Right hindlimb (tissue), 1 donor: ENCODE data around the gene TECPR1.
"Not testable (repeated sequence)": the region's sequence is repeated elsewhere in the genome, so short reads cannot be mapped to it uniquely, and the experiment has no call there.

Source experiments
- DNase-seq: peaks from one replicate; pipeline ENCODE4 v3.0.0-alpha.2; 2018

Gene TECPR1

DNA sequence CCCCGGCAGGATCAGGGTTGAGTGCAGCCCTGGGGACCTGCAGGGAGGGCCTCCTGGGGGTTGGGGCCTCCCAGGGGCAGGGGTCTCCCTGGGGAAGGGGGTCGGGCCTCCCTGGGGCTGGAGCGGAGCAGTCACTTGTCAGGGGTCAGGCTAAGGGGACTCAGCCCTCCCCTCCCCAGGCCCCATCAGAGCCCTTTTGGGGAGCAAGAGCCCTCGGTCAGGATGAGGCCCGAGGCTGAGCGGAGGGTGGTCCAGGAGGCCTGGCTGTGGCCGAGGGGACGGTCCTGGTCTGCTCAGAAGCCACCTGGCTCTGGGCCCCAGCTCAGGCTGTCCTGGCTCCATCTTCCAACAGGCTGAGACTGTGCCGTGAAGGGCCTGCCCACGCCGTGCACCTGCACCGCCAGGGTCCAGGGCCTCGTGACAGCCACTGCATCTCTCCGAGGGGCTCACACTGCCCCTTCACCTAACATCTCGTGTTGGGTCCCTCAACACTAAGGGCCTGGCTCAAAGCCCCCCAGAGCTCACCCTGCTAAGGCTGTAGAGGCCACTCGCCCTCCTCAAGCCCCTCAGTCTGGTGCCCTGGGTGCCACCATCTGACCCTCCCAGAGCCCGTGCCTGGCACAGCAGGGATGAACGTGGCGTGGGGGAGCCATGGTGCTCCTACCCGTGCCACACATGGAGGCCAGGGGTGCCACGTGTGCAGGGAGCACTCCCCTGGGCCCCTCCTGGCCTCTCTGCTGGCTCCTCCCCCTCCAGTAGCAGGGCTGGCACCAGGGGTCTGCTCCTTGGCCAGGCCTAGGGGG, 27.9 kb downstream of the TECPR1 start:
- DNase-seq: no peak

DNA sequence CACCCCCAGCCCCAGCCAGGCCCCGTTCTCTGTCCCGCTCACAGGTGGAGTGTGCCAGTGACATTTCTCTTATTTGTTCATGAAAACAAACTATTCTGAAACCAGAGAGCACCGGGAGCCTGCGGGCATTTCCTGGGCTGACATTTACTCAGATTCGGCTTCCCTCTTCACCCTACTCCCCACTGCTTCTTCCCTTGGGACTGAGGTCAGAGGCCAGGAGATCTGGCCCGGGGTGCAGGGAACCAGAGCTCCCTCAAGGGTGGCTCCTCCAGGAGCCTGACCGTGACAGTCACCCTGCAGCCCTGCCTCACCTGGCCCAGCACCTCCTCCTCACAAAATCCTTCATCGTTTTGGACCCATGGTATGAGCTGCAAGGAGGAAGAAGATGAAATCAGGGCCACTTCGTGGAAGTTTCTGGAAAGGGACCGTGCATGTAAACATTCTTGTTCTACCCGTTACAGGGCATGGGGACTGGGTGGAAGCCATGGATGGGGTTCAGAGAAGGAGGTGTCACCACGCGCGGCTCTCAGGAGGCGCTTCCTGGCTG, 28.6 kb downstream of the TECPR1 start:
- no peak for DNase-seq

DNA sequence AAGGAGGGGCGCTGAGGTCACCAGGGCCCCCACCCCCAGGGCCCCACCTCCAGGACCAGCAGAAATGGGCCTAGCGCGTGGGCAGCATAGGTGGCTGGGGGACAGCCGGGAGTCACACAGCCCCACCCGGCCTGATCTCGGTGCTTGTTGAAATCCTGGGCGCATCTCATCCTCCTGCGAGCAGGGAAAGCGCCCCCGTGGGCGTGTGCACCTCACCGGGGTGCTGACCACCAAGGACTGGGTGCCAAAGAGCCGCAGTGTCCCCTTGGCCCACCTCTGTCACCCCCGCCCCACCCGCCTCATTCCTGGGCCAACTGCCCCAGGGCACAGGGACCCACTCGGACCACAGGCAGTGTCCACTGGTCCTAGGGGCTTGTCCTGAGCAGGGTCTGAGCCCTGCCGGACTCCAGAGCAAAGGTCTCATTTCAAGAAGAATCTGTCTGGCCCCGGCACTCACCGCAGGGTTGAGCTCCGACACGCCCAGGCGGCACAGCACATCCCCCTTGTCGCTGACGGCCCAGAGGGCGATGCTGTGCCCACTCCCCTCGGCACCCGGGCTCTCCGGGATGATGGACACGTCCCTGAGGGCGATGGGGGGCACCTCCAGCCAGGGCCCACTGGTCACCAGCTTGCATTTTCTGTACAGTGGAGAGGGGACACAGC, 29.4 kb downstream of the TECPR1 start:
- no peak for DNase-seq

DNA sequence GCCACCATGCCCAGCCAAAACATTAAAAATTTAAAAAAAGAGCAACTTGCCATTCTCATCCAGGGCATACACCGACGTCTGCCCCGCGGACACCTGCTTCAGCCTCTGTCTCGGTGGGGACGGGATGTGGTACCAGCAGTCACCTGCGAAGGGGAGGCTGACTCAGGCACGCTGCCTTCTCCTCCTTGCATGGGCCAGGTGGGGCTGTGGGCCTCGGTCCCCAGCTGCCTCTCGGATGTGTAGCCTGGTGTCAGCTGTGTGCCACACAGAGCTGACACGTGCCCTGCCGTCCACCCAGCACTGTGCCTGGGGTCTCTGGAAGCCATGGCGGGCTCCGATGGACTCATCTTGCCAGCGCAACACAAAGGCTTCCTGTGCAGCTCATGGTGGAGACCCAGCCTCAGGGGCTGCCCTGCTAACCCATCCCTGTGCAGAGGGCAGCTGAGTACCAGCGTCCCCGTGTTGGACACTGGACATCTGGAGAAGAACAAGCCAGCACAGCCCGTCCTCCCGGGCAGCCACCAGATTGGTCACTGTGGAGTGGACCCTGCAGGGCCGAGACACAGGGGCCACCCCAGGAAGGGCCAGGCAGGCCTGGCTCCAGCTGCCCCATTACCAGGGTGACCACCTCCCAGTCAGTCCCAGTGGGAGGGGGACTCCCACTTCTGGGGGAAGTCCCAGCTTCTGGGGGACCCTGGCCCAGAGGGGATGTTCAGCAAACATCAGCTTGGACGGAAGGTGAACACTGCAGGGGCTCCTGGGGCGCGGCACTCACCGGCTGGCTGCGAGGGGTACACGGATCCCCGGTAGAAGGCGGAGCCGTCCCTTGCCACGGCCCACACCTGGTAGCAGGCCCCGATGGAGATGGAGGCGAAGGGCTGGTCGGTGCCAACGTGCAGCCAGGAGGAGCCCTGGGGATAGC, 30.2 kb downstream of the TECPR1 start:
- no peak for DNase-seq

DNA sequence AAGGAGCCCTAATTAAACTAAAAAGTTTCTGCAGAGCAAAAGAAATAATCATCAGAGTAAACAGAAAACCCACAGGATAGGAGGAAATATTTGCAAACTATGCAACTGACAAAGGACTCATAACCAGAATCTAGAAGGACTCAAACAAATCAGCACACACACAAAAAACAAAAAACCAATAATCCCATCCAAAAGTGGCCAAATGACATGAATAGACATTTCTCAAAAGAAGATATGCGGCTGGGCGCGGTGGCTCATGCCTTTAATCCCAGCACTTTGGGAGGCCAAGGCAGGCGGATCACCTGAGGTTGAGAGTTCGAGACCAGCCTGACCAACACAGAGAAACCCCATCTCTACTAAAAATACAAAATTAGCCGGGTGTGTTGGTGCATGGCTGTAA, 32.6 kb downstream of the TECPR1 start:
- not testable (repeated sequence) for DNase-seq

DNA sequence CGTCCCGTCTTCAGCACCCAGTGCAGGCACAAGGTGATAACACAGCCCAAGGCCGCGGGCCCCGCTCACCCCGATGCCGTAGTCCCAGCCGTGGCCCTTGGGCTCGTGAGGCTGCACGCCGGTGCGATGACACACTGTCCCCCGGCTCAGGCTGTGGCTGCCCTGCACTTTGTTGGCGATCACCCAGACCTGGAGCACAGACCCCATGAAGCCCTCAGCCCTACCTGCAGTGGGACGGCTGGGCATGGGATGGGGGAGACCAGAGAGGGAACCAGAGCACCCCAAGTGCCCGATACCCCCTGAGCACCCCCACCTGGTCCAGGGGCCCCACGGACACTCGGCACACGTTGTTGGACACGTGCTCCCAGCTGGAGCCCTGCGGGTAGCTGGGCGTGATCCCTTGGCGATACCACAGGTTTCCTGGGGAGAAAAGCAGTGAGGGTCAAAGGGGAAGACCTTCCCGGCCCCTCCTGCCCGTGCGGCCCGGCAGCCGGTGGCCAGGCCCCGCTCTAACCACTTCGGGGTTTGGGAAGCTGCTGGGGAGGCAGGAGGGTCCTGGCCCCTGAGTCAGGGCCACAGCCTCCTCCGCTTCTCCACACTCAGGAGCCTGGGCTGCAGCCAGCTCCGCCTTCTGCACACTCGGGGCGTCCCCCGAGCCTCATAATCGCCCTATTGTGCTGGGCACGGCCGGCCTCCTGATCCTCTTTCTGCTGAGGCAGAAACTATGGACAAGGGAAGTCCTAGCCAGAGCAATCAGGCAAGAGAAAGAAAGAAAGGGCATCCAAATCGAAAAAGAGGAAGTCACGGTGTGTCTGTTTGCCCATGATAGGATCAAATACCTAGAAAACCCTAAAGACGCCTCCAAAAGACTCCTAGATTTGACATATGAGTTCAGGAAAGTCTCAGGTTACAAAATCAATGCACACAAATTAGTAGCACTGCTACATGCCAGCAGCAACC, 34.1 kb downstream of the TECPR1 start:
- no peak for DNase-seq

DNA sequence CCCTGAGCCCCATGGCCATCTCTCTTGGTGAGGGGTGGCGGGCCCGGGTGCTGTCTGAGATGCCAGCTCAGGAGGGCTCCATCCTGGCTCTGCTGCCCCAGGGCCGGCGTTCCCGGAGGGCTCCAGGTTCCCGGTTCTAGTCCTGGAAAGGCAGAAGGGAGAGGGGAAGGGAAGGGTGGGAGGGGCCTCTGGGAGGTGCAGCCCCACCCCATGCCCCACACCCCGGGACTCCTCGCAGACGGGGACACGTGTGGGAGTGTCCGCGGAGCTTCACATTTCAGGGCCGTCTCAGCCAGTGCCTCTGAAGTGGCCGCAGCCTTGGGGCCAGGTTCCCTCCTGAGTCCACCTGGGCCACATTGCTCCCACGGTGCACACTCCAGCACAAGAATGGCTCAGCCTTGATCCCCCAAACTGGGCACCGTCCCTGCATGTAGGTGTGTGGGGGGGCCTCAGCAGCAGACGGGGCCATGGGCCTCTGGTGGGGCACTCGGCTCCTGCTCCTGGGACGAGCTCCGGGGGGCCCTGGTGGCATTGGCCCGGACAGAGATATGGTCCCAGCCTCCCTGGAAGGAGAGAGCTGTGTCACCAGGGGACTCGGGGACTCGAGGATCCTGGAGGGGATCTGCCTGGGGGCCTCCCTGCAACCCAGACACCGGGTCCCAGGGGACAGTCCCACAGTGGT, 35.0 kb downstream of the TECPR1 start:
- no peak for DNase-seq

DNA sequence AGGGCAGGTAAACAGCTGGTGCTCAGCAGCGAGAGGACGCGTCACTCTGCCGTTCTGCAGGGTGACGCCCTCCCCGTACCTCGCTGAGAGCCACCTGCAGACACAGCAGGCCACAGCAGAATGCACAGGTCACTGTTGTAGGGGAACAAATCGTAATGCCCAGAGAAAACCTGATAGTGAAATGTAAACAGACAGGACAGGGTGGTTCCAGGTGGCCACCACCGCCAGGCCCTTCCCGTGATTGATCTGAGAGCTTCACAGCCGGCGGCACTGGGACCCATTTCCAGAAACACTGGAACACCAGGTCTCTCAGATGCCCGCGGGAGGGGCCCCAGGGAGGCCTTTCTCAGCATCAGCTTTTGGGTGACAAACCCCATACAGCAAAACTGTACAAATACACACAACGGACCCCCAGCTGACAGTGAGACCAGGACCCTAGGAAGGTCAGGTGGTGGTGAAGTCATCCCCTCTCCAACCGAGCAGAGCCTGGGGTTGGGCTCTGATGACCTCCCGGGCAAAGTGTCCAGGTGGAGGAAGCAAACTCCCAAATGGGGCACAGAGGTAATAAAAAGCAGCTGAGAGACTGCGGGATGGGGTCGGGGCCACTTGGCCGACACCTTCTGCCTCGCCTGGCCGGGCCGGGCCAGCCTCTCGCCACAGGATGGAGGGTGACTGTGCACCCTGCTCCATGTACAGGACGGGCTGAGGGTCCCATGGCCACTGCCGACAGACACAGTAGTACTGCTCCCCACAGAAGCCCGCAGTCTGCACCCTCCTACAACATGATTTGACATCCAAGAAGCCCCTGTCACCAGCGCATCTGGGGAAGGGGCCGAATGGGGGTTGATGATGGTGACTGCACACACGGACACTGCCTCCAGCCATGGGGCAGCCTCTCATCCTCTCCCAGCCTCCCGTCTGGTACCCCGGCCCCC, 36.2 kb downstream of the TECPR1 start:
- no peak for DNase-seq

DNA sequence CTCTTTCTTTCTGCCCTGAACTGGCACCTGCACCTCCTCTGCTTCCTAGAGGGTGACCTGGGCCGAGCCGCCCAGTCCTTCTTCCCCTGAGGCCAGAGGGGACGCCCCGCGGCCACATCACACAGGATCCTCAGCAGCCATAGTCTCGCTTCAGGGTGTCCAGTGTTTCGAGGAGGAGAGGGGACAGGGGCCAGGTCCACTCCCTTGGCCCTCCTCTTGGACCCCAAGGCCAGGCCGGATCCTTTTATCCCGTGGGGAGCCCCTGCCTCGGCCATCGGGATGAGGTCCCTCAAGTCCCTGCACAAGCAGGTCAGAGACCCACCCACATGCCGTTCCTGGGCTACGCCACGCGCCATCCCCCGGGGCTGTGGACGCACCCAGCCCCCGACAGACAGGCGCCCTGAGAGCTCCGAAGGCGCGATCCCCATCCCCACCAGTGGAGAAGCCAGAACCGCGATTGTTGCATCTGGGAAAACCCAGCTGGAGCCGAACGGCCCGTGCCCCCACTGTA, 37.2 kb downstream of the TECPR1 start:
- no peak for DNase-seq

DNA sequence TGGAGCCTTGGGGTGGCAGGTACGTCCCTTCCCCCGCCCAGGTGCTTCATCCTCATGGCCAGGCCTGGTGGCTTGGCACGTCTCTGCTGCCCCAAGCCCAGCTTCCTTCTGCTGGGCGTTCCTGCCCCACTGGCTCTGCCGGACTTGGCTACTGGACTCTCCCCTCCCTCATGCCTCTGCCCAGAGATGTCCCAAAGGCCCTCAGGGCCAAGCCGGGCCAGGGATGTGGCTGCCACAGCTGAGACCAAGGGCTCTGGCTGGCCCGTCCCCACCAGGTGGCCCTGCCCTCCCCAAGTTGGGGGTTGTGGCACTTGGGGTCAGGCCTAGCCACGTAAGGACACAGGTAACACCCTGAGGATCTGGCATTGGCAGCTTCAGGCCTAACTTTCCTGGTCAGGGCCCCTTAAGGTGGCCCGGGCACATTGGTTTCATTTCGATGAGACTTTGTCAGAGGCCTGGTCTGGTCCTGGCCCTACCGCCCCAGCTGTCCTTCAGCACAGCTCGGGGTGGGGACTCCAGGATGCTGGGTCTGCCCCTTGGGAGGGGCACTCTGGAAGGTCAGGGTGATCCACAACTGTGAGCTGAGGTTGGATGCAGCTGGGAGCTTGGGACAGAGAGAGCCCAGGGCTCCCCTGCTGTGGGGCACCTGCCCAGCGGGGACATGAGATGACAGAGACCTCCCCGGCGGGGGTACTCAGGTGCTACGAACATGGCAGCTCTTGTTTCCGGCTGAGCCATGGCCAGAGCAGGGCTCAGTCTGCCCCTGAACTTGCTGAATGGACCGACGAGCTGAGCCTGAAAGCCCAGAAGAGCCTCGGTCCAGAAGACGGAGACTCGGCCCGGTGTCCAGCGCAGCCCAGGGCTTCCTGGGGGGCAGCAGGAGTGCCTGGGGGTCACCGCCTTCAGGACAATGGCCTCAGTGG, 37.9 kb downstream of the TECPR1 start:
- no peak for DNase-seq

DNA sequence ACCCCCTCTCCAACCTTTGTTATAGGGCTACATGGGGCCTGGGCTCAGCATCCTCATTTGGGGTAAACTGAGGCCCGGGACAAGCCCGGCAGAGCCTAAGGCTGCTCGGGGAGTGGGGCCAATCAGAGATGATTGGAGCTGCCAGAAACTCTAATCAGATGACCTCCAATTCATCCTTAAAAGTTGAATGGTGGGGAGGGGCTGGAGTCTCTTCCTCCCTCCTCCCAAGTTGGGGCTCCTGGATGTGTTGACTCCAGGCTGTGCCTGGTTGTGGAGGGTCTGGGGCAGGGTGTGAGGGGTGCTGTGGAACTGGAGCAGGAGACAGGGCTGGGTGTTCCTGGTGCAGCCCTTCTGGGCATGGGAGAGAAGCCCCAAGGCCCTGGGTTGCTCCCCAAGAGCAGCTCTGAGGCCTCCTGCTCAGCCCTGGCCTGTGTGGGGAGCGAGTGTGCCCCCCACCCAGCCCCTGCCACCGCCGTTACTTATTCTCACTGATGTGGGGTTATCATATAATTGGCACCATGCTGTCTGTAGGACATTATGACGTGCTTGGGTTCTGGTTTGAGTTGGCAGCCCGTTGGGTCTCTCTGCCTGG, 38.6 kb downstream of the TECPR1 start:
- no peak for DNase-seq

DNA sequence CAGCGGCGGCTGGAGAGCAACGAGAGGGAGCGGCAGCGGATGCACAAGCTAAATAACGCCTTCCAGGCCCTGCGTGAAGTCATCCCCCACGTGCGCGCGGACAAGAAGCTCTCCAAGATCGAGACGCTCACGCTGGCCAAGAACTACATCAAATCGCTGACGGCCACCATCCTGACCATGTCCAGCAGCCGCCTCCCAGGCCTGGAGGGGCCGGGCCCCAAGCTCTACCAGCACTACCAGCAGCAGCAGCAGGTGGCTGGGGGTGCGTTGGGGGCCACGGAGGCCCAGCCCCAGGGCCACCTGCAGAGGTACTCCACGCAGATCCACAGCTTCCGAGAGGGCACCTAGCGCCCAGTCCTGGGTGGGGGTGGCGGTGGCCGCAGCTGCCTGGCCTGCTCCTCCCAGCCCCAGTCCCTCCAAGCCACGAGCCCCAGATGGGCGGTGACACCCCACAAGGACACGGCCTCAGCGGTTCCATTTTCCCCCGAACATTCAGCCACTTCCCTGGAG, 39.4 kb downstream of the TECPR1 start:
- no peak for DNase-seq

DNA sequence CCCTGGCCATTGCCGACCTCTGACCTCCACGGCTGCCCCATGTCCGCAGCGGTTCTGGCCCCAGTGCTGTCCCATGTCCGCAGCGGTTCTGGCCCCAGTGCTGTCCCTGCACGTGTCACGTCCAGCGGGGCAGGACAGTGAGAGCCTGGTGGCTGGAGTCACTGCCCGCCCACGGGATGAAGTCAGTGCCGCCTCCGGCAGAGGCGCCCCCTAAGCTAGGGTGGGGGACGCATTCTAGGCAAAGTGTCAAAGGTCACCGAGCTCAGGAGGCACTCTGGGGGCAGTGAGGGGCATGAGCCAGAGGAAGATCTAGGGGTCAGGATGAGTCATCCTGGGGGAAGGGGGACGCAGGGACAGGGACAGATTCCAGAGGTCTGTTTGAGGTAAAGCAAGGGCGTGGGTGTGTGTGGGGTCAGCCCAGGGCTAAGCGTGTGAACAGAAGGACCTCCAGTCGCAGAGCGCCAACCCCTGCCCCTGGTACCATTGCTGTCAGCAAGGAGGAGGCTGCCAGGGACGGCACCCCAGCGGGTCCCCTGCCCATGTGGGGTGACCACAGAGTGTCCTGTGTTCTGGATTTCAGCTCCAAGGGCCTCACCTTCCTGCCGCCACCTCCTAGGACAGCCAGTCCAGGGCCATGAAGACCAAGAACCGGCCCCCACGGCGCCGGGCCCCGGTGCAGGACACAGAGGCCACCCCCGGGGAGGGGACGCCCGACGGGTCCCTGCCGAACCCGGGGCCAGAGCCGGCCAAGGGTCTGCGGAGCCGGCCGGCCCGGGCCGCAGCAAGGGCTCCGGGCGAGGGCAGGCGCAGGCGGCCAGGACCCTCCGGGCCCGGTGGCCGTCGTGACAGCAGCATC, 40.1 kb downstream of the TECPR1 start:
- DNase-seq: no peak

DNA sequence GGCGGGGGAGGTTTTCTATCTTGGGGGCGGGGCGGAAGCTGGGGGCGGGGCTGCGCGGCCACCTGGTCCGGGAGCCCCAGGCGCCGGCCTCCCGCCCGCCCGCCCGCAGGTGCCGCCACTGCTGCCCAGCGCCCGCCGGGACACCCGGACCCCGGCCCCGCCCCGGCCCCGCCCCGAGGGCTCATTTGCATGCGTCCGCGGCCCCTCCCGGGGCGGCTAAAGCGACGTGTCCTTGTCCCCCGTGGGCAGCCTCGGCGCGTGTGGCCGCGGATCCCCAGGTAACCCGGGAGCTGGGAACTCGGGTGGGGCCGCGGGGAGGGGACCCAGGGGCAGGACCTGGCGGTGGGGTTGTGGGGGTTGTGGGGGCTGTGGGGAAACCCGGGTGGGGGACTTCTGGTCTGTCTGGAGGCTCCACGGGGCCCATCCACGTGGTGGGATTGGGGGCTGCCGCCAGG, 40.8 kb downstream of the TECPR1 start, which contains the start of gene BHLHA15:
Gene BHLHA15 (plus strand): TSS at position 219 of the 455 bp plus-strand sequence. CDS start 871 bp downstream, outside the sequence.
- DNase-seq: no peak

DNA sequence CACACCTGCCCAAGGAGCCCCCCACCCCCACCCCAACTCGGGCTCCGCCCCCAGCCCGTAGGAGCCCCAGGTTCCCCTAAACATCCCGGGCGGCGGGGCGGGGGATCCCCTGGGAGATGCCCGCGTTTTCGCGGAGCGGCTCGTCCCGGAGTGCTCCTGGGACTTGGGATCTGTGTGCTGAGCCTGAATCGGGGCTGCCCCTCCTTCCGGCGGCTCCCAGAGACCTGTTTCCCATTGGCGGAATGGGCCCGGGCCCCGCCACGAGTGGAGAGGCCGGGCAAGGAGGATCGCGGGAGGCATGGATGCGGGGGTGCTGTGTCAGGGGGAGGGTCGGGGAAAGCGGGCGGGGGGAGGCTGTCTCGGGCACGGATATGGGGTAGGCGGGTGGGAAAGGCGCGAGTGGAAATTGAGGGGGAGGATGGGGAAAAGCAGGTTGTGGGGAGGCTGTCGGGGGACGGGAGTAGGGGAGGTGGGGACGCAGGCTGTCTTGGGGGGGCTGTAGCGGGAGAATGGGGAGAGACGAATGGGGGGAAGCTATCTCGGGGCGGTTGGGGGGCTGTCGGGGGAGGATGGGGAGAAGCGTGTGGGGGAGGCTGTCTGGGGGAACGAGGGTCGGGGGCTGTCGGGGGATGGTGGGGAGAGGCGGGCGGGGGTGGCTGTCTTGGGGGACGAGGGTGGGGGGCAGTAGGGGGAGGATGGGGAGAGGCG, 41.4 kb downstream of the TECPR1 start:
- DNase-seq: no peak
